ENCODE data around the gene SGCE. TPM values are rescaled to one million over a fixed set of nuclear protein-coding genes. Genes with fewer than 3 reads are reported as not detected.

Gene SGCE
- total RNA-seq, 2 experiments from 2014 or later, result 0.39 to 1.1 TPM

DNA sequence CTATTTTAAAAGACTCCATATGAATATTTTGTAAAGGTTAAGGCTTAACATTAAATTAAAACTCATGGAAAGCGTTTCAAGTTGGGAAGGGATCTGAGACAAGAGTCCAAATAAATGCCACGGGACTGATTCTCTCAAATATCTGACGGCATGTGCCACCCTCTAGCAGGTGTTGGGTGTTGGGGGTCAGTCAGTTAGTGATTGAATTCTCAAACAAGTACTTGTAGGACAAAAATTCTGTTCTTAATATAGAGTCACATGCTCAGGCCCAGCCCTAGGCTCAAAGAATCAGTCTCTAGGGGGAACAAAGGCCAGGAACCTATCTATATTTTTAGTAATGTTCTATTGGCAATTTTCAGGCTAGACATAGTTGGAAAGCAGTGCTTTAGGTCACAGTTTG lies 39.1 kb downstream of the SGCE start:
- DNase-seq (no peak), ATAC-seq (no peak)
- ChIA-PET POLR2A (no interaction called here), CTCF (no interaction called here)
- Mint-ChIP-seq H3K4me1 (peaks cover 10% of the 10 kb centered on the region), H3K36me3 (ENCODE audit: low read depth) (no peaks in the 10 kb centered on the region), H3K27ac (no peak overlapping the region), H3K9me3 (ENCODE audit: low read depth) (no peaks in the 10 kb centered on the region), H3K27me3 (peaks cover 8% of the 10 kb centered on the region), H3K4me3 (no peak overlapping the region)
- intact Hi-C loops (cut with DNase I, micrococcal nuclease), result no loop called here

DNA sequence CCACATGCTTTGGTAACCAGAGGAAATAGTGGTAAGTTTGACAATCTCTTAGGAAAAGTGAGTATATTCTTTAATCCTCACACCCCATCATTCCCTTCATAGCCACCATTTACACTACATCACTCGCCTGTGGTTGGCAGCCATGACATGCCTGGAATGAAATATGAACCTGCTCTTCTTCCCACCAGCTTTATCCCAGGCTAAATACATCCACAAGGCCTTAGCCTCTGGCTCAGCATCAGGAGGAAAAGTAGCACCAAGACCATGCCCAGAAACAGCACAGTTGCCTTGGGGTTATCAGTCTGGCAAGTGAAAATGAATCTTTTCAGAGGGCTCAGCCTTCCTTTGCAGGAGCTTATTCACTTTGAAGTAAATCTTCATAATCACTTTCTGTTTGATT lies 40.3 kb downstream of the SGCE start:
- Mint-ChIP-seq H3K27ac (no peak overlapping the region), H3K9me3 (ENCODE audit: low read depth) (no peaks in the 10 kb centered on the region), H3K36me3 (ENCODE audit: low read depth) (no peaks in the 10 kb centered on the region), H3K27me3 (peaks cover 8% of the 10 kb centered on the region), H3K4me1 (peaks cover 2% of the 10 kb centered on the region), H3K4me3 (no peak overlapping the region)
- no peak for ATAC-seq
- ChIA-PET CTCF (no interaction called here), POLR2A (no interaction called here)
- intact Hi-C loops (cut with DNase I, micrococcal nuclease), result no loop called here
- DNase-seq, result no peak

DNA sequence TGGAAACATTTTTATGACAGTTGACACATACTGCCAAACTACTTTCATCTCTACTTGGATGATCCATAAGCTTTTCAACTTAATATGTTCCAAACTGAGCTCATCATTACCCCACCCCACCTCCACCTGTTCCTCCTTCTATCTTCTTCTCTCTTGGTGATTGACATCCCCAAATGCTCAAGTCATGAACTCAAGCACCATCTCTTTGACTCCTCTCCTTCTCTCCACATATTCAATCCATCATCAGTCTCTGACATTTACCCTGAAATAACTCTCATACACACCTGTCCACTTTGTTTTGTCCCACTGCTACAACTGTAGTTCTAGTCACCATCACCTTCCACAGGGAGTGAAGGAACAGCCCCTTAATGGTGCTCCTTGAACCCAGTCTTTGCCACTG lies 43.3 kb downstream of the SGCE start:
- no peak overlapping the region for H3K4me3 Mint-ChIP-seq
- H3K27me3 Mint-ChIP-seq, result peaks cover 16% of the 10 kb centered on the region
- no peak for ATAC-seq
- no peaks in the 10 kb centered on the region for H3K4me1 Mint-ChIP-seq
- intact Hi-C loops (cut with DNase I, micrococcal nuclease), result no loop called here
- no peak overlapping the region for H3K27ac Mint-ChIP-seq
- ChIA-PET CTCF (no interaction called here), POLR2A (no interaction called here)
- DNase-seq, result no peak
- H3K36me3 Mint-ChIP-seq (ENCODE audit: low read depth), result no peaks in the 10 kb centered on the region
- H3K9me3 Mint-ChIP-seq (ENCODE audit: low read depth), result peaks cover 8% of the 10 kb centered on the region

DNA sequence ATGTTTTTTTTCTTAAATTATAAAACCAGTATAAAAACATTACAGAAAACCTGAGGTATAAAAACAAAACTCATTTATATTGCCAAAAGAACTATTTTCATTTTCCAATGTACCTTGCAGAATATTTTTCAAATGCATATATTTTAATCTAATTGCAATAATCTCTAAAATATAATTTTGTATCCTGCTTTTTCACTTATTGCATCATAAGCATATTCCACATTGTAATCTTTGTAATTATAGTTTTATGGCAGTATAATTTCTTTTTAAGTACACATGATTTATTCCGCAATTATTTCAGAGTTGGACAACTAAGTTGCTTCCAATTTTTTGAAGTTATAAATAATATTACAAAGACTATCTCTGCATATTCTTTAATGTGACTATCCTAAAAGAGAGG lies 43.7 kb downstream of the SGCE start:
- Mint-ChIP-seq H3K36me3 (ENCODE audit: low read depth) (no peaks in the 10 kb centered on the region), H3K9me3 (ENCODE audit: low read depth) (peaks cover 10% of the 10 kb centered on the region), H3K27ac (no peak overlapping the region), H3K4me3 (no peak overlapping the region), H3K4me1 (no peaks in the 10 kb centered on the region), H3K27me3 (peaks cover 17% of the 10 kb centered on the region)
- ChIA-PET POLR2A (no interaction called here), CTCF (no interaction called here)
- no peak for DNase-seq
- ATAC-seq, result no peak
- intact Hi-C loops (cut with DNase I, micrococcal nuclease), result no loop called here

DNA sequence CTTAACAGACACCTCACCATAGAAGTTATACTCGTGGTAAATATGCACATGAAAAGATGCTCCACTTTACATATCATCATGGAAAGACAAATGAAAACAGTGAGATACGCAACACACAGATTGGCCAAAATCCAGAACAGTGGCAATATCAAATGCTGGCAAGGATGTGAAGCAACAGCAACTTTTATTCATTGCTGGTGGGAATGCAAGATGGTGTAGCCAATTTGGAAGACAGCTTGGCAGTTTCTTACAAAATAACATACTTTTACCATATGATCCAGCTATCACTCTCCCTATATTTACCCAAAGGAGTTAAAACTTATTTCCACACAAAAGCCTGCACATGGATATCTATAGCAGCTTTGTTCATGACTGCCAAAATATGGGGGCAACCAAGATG lies 46.4 kb downstream of the SGCE start:
- CTCF ChIA-PET, result no interaction called here
- no peak for ATAC-seq
- peaks cover 17% of the 10 kb centered on the region for H3K27me3 Mint-ChIP-seq
- H3K36me3 Mint-ChIP-seq (ENCODE audit: low read depth), result no peaks in the 10 kb centered on the region
- H3K4me1 Mint-ChIP-seq, result peaks cover 2% of the 10 kb centered on the region
- POLR2A ChIA-PET, result no interaction called here
- H3K4me3 Mint-ChIP-seq, result no peak overlapping the region
- intact Hi-C loops (cut with DNase I, micrococcal nuclease), result no loop called here
- no peak overlapping the region for H3K27ac Mint-ChIP-seq
- H3K9me3 Mint-ChIP-seq (ENCODE audit: low read depth), result peaks cover 14% of the 10 kb centered on the region
- DNase-seq, result no peak

DNA sequence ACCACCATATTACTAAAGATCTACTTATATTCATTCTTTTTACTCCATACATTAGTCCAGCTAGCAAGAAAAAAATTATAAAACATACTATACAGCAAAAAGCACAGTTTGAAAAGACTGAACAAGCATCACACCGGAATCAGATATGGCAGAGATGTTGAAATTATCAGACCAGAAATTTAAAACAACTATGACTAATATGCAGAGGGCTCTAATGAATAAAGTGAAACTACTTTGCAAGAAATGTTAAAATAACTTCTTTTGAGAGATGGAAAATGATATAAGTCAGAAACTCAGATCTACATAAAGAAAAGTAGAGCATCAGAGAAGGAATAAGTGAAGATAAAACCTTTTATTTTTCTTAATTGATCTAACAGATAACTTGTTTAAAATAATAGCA lies 50.9 kb downstream of the SGCE start:
- Mint-ChIP-seq H3K27me3 (peaks cover 8% of the 10 kb centered on the region), H3K9me3 (ENCODE audit: low read depth) (peaks cover 12% of the 10 kb centered on the region), H3K36me3 (ENCODE audit: low read depth) (no peaks in the 10 kb centered on the region), H3K4me1 (peaks cover 2% of the 10 kb centered on the region), H3K4me3 (no peak overlapping the region), H3K27ac (no peak overlapping the region)
- ChIA-PET CTCF (no interaction called here), POLR2A (no interaction called here)
- no peak for DNase-seq
- no peak for ATAC-seq
- intact Hi-C loops (cut with DNase I, micrococcal nuclease), result no loop called here

DNA sequence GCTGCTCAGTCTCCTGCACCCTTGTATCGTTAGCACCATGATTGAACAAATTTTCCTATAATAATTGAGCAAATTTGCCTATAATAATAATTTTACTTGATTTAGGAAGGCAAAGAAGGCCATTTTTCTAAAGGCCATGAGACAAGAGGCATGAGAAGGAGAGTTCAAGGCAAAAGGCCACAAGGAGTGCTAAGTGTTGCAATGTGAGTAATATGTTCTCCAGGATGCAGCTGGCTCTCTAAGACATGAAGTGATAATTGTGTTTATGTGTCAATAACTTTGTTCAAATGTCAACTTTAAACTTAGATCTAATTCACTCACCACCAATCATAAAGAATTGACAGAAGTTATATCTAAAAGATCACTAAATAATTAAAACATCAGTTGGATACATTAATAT lies 53.8 kb downstream of the SGCE start:
- ATAC-seq (no peak), DNase-seq (no peak)
- H3K4me1 Mint-ChIP-seq, result peaks cover 2% of the 10 kb centered on the region
- H3K9me3 Mint-ChIP-seq (ENCODE audit: low read depth), result peaks cover 4% of the 10 kb centered on the region
- H3K27me3 Mint-ChIP-seq, result no peaks in the 10 kb centered on the region
- ChIA-PET CTCF (no interaction called here), POLR2A (interaction anchor here (0.6 kb wide), 1 partner anchor 1738 kb away, joined by 3 read pairs; no protein-coding TSS in a partner anchor)
- H3K36me3 Mint-ChIP-seq (ENCODE audit: low read depth), result no peaks in the 10 kb centered on the region
- H3K4me3 Mint-ChIP-seq, result no peak overlapping the region
- intact Hi-C loops (cut with DNase I, micrococcal nuclease), result no loop called here
- no peak overlapping the region for H3K27ac Mint-ChIP-seq

DNA sequence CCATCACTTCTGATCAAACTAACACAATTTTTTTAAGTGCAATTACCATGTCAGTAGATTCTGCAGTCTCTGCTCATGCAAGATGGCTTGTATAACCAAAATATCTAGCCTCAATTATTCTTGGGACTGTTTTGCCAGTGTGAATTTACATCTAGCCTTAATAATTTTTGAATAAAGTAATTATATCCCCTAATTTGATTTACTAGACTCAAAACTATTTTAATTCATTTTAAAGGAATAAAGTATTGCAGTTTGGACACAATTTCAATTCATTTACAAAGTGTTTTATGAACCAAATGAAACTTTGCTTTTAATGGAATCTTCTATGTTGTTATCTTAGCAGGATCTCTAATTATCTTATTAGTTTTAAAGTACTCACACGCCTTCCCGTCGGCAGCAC lies 55.7 kb downstream of the SGCE start:
- DNase-seq, result no peak
- Mint-ChIP-seq H3K4me1 (peaks cover 2% of the 10 kb centered on the region), H3K27me3 (no peaks in the 10 kb centered on the region), H3K36me3 (ENCODE audit: low read depth) (no peaks in the 10 kb centered on the region), H3K4me3 (no peak overlapping the region), H3K27ac (no peak overlapping the region), H3K9me3 (ENCODE audit: low read depth) (no peaks in the 10 kb centered on the region)
- intact Hi-C loops (cut with DNase I, micrococcal nuclease), result no loop called here
- POLR2A ChIA-PET, result no interaction called here
- no peak for ATAC-seq
- CTCF ChIA-PET, result no interaction called here

DNA sequence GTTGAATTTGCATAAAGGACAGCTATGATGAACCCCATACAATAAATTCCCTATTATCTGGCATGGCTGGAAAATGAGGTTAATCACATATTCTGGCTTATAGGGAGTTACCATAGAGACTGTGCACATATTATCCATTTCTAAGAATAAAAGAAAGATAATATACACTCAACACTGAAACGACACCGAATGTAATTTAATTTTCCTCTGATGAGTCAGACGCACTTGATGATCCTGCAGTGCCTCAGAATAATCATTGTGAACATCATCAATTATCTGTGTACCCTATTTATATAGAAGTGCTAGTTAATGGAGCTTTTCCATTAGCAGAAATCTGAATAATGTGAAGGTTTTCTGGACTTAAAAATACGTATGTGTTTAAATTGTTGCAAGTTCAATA lies 60.2 kb downstream of the SGCE start:
- Mint-ChIP-seq H3K27me3 (no peaks in the 10 kb centered on the region), H3K36me3 (ENCODE audit: low read depth) (no peaks in the 10 kb centered on the region), H3K27ac (no peak overlapping the region), H3K4me3 (no peak overlapping the region), H3K9me3 (ENCODE audit: low read depth) (no peaks in the 10 kb centered on the region), H3K4me1 (no peaks in the 10 kb centered on the region)
- POLR2A ChIA-PET, result no interaction called here
- DNase-seq, result no peak
- intact Hi-C loops (cut with DNase I, micrococcal nuclease), result no loop called here
- CTCF ChIA-PET, result no interaction called here
- no peak for ATAC-seq

DNA sequence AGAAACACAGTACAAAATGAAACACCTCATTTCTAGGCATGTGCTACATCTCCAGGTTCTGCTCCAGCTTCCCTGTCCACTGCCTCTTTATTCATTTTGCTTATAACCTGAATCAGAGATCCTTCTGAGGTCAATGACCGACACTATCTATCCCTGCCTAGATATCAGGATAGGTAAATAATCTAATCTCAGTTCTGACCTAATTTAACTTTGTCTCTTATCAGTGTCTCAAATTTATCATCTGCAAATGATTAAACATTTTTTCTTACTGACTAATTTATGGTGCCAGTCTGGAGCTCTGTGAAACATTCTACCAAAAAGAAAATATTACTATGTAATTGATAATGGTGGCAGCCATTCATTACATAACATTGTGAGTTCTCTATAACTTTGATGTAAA lies 61.1 kb downstream of the SGCE start:
- intact Hi-C loops (cut with DNase I, micrococcal nuclease), result no loop called here
- no peak overlapping the region for H3K27ac Mint-ChIP-seq
- H3K36me3 Mint-ChIP-seq (ENCODE audit: low read depth), result no peaks in the 10 kb centered on the region
- ChIA-PET CTCF (no interaction called here), POLR2A (no interaction called here)
- no peaks in the 10 kb centered on the region for H3K27me3 Mint-ChIP-seq
- ATAC-seq (no peak), DNase-seq (no peak)
- no peak overlapping the region for H3K4me3 Mint-ChIP-seq
- no peaks in the 10 kb centered on the region for H3K4me1 Mint-ChIP-seq
- H3K9me3 Mint-ChIP-seq (ENCODE audit: low read depth), result no peaks in the 10 kb centered on the region

DNA sequence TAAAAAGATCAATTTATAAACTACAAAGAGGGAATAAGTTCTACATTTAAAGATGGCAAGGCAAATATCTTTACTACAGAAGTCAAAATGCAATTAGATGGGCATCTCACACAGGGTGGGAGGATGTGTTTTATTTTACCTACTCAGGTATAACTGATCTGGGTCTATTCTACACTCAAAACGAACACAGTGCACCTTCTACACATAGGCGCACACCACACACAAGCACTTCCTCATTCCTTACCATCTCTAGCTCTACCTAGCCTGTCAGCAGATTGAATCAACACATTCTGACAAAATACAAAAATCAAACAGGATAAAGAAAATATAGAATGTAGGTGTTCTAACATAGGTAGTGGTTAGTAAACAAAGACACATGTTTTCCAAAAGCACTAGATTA lies 64.8 kb downstream of the SGCE start:
- ATAC-seq (no peak), DNase-seq (no peak)
- Mint-ChIP-seq H3K4me3 (no peak overlapping the region), H3K4me1 (no peaks in the 10 kb centered on the region), H3K36me3 (ENCODE audit: low read depth) (peaks cover 9% of the 10 kb centered on the region), H3K27ac (no peak overlapping the region), H3K27me3 (no peaks in the 10 kb centered on the region), H3K9me3 (ENCODE audit: low read depth) (no peaks in the 10 kb centered on the region)
- ChIA-PET POLR2A (no interaction called here), CTCF (no interaction called here)
- intact Hi-C loops (cut with DNase I, micrococcal nuclease), result no loop called here

DNA sequence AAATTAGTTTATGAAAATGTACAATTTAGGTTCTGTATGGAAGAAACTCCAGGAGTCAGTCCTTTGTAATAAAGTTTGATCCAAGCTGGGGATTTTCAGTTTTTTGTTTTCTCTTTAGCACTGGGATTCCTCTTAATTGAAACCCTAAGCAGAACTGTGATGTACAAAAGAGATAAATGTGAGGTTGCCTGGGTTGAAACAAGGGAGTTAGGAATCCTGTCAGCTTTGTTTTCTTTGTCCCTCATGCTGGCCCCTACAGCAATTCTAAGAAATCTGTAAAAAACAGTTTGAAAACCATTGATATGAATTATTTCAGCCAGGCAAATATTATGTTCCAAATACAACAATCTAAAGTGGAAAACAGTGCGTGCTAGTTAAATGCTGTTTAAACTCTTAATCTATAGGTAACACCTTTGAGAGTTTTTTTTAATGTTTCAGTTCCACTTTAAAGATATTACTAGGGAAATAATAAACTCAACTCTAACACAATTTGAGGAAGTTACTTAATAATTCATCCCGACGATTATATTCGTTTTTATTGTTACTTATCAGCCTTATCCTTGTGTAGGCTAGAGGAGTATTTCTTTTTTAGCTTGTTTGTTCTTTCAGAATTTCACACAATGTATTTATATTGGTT lies 65.3 kb downstream of the SGCE start:
- DNase-seq (no peak), ATAC-seq (no peak)
- Mint-ChIP-seq H3K27me3 (no peaks in the 10 kb centered on the region), H3K36me3 (ENCODE audit: low read depth) (peaks cover 9% of the 10 kb centered on the region), H3K4me3 (no peak overlapping the region), H3K4me1 (no peaks in the 10 kb centered on the region), H3K9me3 (ENCODE audit: low read depth) (no peaks in the 10 kb centered on the region), H3K27ac (no peak overlapping the region)
- CTCF ChIA-PET, result no interaction called here
- intact Hi-C loops (cut with DNase I, micrococcal nuclease), result no loop called here
- POLR2A ChIA-PET, result no interaction called here

DNA sequence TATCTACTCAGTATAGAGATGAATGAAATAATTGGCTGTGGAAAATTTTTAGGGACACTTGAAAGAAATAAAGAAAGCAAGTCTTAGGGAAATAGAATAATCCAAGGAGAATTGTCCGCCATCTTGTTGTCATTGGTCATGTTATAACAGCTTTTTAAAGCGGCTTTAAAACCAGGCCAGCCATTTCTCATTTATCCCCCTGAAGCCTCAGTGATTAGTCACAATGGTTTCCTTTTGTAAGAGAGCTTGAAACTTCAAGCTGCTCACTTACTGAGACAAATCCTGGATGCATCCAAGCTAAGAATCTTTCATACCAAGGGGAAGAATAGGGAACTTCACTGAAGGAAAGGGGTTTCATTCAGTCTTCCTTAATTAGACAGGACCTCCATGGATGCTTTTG lies 67.9 kb downstream of the SGCE start:
- Mint-ChIP-seq H3K4me3 (no peak overlapping the region), H3K27ac (no peak overlapping the region), H3K36me3 (ENCODE audit: low read depth) (peaks cover 9% of the 10 kb centered on the region), H3K27me3 (no peaks in the 10 kb centered on the region), H3K9me3 (ENCODE audit: low read depth) (no peaks in the 10 kb centered on the region), H3K4me1 (no peaks in the 10 kb centered on the region)
- POLR2A ChIA-PET, result no interaction called here
- CTCF ChIA-PET, result interaction anchor here (0.6 to 1.2 kb wide), 2 partner anchors 14 to 49 kb away, joined by 3 to 4 read pairs; no protein-coding TSS in a partner anchor
- DNase-seq (no peak), ATAC-seq (no peak)
- intact Hi-C loops (cut with DNase I, micrococcal nuclease), result no loop called here

All from activated CD4-positive, alpha-beta T cell treated with anti-CD3 and anti-CD28 coated beads for 36 hours (primary cell).